Liver (tissue), 9 donors: Measurements from ENCODE around the gene CALHM3. TPM values are rescaled to one million over a fixed set of nuclear protein-coding genes. Genes with fewer than 3 reads are reported as not detected.

ENCODE experiments used
- DNase-seq: peaks from one replicate; pipeline ENCODE4 v3.0.0-alpha.2; 2017; ENCODE audit warnings: low spot score
- H3K27ac ChIP-seq, 2 donors: one replicate each; pipeline ENCODE4 v1.7.0; 2013; ENCODE audit warnings: inconsistent platforms in 2 of 2, low read length in 2 of 2, control low read depth in 1 of 2, low read depth in 1 of 2, mild to moderate bottlenecking in 1 of 2
- H3K27me3 ChIP-seq, 4 donors: one replicate each; pipeline versions ENCODE4 v1.6.1 to v1.7.0; 2013; ENCODE audit warnings: low read length in 3 of 4, inconsistent platforms in 1 of 4, mild to moderate bottlenecking in 1 of 4, moderate library complexity in 1 of 4; ENCODE audit not compliant: control insufficient read depth in 4 of 4, insufficient read depth in 4 of 4
- H3K36me3 ChIP-seq, 4 donors: one replicate each; pipeline versions ENCODE4 v1.6.1 to v1.7.0; 2013; ENCODE audit warnings: low read length in 3 of 4, mild to moderate bottlenecking in 3 of 4, low read depth in 1 of 4, moderate library complexity in 1 of 4; ENCODE audit not compliant: control insufficient read depth in 4 of 4, insufficient read depth in 3 of 4
- H3K4me1 ChIP-seq, 4 donors: one replicate each; pipeline versions ENCODE4 v1.6.1 to v1.7.0; 2013; ENCODE audit warnings: low read length in 3 of 4, mild to moderate bottlenecking in 3 of 4, moderate library complexity in 1 of 4; ENCODE audit not compliant: control insufficient read depth in 4 of 4, insufficient read depth in 4 of 4
- H3K4me3 ChIP-seq, 3 donors: one replicate each; pipeline versions ENCODE4 v1.6.1 to v1.7.0; 2013; ENCODE audit warnings: low read length in 3 of 3, control low read depth in 1 of 3, low read depth in 1 of 3, mild to moderate bottlenecking in 1 of 3
- H3K9ac ChIP-seq, 2 donors: one replicate each; pipeline ENCODE4 v1.7.0; 2013; ENCODE audit warnings: low read length in 2 of 2, mild to moderate bottlenecking in 2 of 2, moderate library complexity in 2 of 2, control low read depth in 1 of 2, low read depth in 1 of 2
- H3K9me3 ChIP-seq, 4 donors: one replicate each; pipeline versions ENCODE4 v1.6.1 to v1.7.0; 2013; ENCODE audit warnings: low read length in 3 of 4; ENCODE audit not compliant: control insufficient read depth in 4 of 4
- EGR1 ChIP-seq, 2 donors: IDR thresholded peaks; 2 replicates each; pipeline ENCODE4 v1.6.1; 2016 to 2018; ENCODE audit warnings: antibody characterized with exemption in 2 of 2, low read depth in 2 of 2
- FOXA1 ChIP-seq: IDR thresholded peaks from 2 replicates; pipeline ENCODE4 v1.6.1; 2016; ENCODE audit warnings: antibody characterized with exemption
- FOXA2 ChIP-seq: IDR thresholded peaks from 2 replicates; pipeline ENCODE4 v1.6.1; 2016; ENCODE audit warnings: antibody characterized with exemption
- GABPA ChIP-seq, 2 donors: IDR thresholded peaks in 1 of 2; conservative IDR thresholded peaks in 1 of 2; 2 replicates each; pipeline ENCODE4 v1.6.1; 2016; ENCODE audit warnings: antibody characterized with exemption in 2 of 2, mild to moderate bottlenecking in 1 of 2, moderate library complexity in 1 of 2
- HNF4A ChIP-seq, 2 donors: conservative IDR thresholded peaks; 2 replicates each; pipeline ENCODE4 v1.6.1; 2016; ENCODE audit warnings: antibody characterized with exemption in 2 of 2, mild to moderate bottlenecking in 2 of 2
- HNF4G ChIP-seq: IDR thresholded peaks from 2 replicates; pipeline ENCODE4 v1.6.1; 2016; ENCODE audit warnings: antibody characterized with exemption
- JUND ChIP-seq, 2 donors: IDR thresholded peaks; 2 replicates each; pipeline ENCODE4 v1.6.1; 2016; ENCODE audit warnings: antibody characterized with exemption in 2 of 2
- NR2F2 ChIP-seq: IDR thresholded peaks from 2 replicates; pipeline ENCODE4 v1.6.1; 2016; ENCODE audit warnings: antibody characterized with exemption
- RAD21 ChIP-seq, 2 donors: IDR thresholded peaks; 2 replicates each; pipeline ENCODE4 v1.6.1; 2016; ENCODE audit warnings: antibody characterized with exemption in 2 of 2, mild to moderate bottlenecking in 2 of 2
- RXRA ChIP-seq, 2 donors: IDR thresholded peaks; 2 replicates each; pipeline ENCODE4 v1.6.1; 2017 to 2018; ENCODE audit warnings: antibody characterized with exemption in 2 of 2, mild to moderate bottlenecking in 1 of 2
- SP1 ChIP-seq: IDR thresholded peaks from 2 replicates; pipeline ENCODE4 v1.6.1; 2018; ENCODE audit warnings: antibody characterized with exemption, mild to moderate bottlenecking
- TAF1 ChIP-seq: conservative IDR thresholded peaks from 2 replicates; pipeline ENCODE4 v1.6.1; 2016; ENCODE audit warnings: antibody characterized with exemption, mild to moderate bottlenecking
- YY1 ChIP-seq: IDR thresholded peaks from 2 replicates; pipeline ENCODE4 v1.6.1; 2016; ENCODE audit warnings: antibody characterized with exemption, mild to moderate bottlenecking
- WGBS: extraction: QIAGEN DNeasy Blood & Tissue Kit; methylation state at CpG from one replicate; pipeline ENCODE4 v1.1.7; 2013; 5-methylcytosine and 5-hydroxymethylcytosine counted together
- polyA plus RNA-seq, 2 donors: library from polyadenylated mRNA; stranded (reverse) in 1 of 2; unstranded in 1 of 2; fragments of 200-250 nt in 1 of 2; fragments of >200 nt in 1 of 2; fragmentation: Nextera tagmentation in 1 of 2; extraction: Ambion mirVana in 1 of 2; gene quantifications; one replicate each; pipeline versions ENCODE4 v1.2.1 to v1.2.3, GENCODE V29; 2013 to 2015
- total RNA-seq, 2 donors: library from RNA; depleted of rRNA; stranded (reverse); fragments of >200 nt; gene quantifications; one replicate each; pipeline ENCODE4 v1.2.3, GENCODE V29; 2014
- TF ChIP-seq, protein P1 (sequence below): IDR thresholded peaks from 2 replicates; pipeline ENCODE4 v1.6.1; 2016; ENCODE audit warnings: antibody characterized with exemption
- TF ChIP-seq, protein P2 (sequence below): IDR thresholded peaks from 2 replicates; pipeline ENCODE4 v1.6.1; 2016; ENCODE audit warnings: antibody characterized with exemption
- TF ChIP-seq, protein P3 (sequence below): fragments of 150-350 bp; IDR thresholded peaks from 2 replicates; pipeline ENCODE4 v1.5.1; 2017; ENCODE audit warnings: improper control_type of control experiment, low read depth, low read length; ENCODE audit not compliant: missing input control
- TF ChIP-seq, protein P4 (sequence below): IDR thresholded peaks from 2 replicates; pipeline ENCODE4 v1.6.1; 2016; ENCODE audit warnings: antibody characterized with exemption, mild to moderate bottlenecking
- TF ChIP-seq, protein P5 (sequence below): IDR thresholded peaks from 2 replicates; pipeline ENCODE4 v1.6.1; 2016; ENCODE audit warnings: antibody characterized with exemption
- donor health status: healthy.
- donor health status: healthy.
- donor health status: healthy.
- donor health status: healthy.
- donor health status: healthy.

Gene CALHM3
- total and polyA plus RNA-seq, 4 donors = 0.14 TPM; not detected in 3

- DNase-seq = no peak
- no peak overlapping the region for H3K4me3 ChIP-seq
- WGBS = 76% methylated on average over 5 of the region's 5 CpGs
- TF ChIP-seq EGR1 (IDR thresholded peaks at IDR 0.05; ENCODE audit: low read depth in 2 of 2) = no peak
- TF ChIP-seq JUND (IDR thresholded peaks at IDR 0.05) = no peak
- no peak for TF ChIP-seq HNF4A (conservative IDR thresholded peaks at IDR 0.05)
- TF ChIP-seq, protein P1, sequence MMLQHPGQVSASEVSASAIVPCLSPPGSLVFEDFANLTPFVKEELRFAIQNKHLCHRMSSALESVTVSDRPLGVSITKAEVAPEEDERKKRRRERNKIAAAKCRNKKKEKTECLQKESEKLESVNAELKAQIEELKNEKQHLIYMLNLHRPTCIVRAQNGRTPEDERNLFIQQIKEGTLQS = no peak
- no peak for TF ChIP-seq HNF4G
- no peak for TF ChIP-seq RXRA (IDR thresholded peaks at IDR 0.05)
- TF ChIP-seq NR2F2 = no peak
- TF ChIP-seq, protein P2, sequence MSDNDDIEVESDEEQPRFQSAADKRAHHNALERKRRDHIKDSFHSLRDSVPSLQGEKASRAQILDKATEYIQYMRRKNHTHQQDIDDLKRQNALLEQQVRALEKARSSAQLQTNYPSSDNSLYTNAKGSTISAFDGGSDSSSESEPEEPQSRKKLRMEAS = no peak
- no peak for TF ChIP-seq FOXA1
- no peak for TF ChIP-seq FOXA2
- TF ChIP-seq TAF1 = no peak
- TF ChIP-seq, protein P3, sequence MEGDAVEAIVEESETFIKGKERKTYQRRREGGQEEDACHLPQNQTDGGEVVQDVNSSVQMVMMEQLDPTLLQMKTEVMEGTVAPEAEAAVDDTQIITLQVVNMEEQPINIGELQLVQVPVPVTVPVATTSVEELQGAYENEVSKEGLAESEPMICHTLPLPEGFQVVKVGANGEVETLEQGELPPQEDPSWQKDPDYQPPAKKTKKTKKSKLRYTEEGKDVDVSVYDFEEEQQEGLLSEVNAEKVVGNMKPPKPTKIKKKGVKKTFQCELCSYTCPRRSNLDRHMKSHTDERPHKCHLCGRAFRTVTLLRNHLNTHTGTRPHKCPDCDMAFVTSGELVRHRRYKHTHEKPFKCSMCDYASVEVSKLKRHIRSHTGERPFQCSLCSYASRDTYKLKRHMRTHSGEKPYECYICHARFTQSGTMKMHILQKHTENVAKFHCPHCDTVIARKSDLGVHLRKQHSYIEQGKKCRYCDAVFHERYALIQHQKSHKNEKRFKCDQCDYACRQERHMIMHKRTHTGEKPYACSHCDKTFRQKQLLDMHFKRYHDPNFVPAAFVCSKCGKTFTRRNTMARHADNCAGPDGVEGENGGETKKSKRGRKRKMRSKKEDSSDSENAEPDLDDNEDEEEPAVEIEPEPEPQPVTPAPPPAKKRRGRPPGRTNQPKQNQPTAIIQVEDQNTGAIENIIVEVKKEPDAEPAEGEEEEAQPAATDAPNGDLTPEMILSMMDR = no peak
- TF ChIP-seq, protein P4, sequence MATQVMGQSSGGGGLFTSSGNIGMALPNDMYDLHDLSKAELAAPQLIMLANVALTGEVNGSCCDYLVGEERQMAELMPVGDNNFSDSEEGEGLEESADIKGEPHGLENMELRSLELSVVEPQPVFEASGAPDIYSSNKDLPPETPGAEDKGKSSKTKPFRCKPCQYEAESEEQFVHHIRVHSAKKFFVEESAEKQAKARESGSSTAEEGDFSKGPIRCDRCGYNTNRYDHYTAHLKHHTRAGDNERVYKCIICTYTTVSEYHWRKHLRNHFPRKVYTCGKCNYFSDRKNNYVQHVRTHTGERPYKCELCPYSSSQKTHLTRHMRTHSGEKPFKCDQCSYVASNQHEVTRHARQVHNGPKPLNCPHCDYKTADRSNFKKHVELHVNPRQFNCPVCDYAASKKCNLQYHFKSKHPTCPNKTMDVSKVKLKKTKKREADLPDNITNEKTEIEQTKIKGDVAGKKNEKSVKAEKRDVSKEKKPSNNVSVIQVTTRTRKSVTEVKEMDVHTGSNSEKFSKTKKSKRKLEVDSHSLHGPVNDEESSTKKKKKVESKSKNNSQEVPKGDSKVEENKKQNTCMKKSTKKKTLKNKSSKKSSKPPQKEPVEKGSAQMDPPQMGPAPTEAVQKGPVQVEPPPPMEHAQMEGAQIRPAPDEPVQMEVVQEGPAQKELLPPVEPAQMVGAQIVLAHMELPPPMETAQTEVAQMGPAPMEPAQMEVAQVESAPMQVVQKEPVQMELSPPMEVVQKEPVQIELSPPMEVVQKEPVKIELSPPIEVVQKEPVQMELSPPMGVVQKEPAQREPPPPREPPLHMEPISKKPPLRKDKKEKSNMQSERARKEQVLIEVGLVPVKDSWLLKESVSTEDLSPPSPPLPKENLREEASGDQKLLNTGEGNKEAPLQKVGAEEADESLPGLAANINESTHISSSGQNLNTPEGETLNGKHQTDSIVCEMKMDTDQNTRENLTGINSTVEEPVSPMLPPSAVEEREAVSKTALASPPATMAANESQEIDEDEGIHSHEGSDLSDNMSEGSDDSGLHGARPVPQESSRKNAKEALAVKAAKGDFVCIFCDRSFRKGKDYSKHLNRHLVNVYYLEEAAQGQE = no peak
- H3K9ac ChIP-seq = no peak overlapping the region
- H3K36me3 ChIP-seq = no peaks in the 10 kb centered on the region
- peaks cover 0 to 8% (median 5%) of the 10 kb centered on the region in 4 donors for H3K27me3 ChIP-seq
- no peaks in the 10 kb centered on the region for H3K9me3 ChIP-seq
- peaks cover 2 to 14% (median 9%) of the 10 kb centered on the region in 4 donors for H3K4me1 ChIP-seq
- H3K27ac ChIP-seq = no peak overlapping the region
Observed at GRCh38 chr10:103492655-103493261, 13.7 kb upstream of the CALHM3 start.

DNA sequence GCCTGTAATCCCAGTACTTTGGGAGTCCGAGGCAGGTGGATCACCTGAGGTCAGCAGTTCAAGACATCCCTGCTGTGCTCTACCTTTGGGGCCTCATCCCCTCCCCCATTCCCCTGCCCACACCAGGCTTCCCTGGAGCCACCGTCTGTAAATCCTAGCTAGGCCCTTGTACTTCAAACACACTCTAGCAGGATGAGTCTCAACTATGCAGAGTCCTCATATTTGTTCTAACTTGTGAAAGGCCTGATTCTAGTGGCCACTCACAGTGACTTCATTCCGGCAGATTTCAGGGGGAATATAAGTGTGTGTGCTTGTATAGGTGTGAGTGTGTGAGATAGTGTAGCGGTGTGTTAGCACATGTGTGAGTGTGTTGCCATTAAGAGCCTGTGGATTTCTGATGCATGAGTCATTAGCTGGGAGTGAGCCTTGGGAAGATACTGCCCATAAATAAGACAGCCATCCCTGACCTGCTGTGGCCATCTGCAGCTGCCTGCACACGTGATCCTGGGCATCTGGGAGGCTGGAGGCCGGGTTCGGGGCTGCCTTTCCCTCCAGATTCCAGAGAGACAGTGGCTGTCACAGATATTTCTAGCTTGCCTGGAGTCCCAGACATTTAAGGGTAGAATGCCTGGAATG, 12.8 kb upstream of the CALHM3 start:
- H3K4me3 ChIP-seq = no peak overlapping the region
- no peak for DNase-seq
- H3K4me1 ChIP-seq = peaks cover 2 to 14% (median 10%) of the 10 kb centered on the region in 4 donors
- H3K9ac ChIP-seq = no peak overlapping the region
- TF ChIP-seq TAF1 (no peak), NR2F2 (no peak), RXRA (IDR thresholded peaks at IDR 0.05) (no peak), FOXA2 (no peak), GABPA (IDR thresholded peaks at IDR 0.05 in 1 of 2, conservative IDR thresholded peaks at IDR 0.05 in 1 of 2) (no peak), SP1 (no peak), HNF4A (conservative IDR thresholded peaks at IDR 0.05) (no peak), RAD21 (IDR thresholded peaks at IDR 0.05) (no peak), EGR1 (IDR thresholded peaks at IDR 0.05; ENCODE audit: low read depth in 2 of 2) (no peak), JUND (IDR thresholded peaks at IDR 0.05) (no peak), YY1 (no peak)
- TF ChIP-seq, protein P1 = no peak
- TF ChIP-seq, protein P5, sequence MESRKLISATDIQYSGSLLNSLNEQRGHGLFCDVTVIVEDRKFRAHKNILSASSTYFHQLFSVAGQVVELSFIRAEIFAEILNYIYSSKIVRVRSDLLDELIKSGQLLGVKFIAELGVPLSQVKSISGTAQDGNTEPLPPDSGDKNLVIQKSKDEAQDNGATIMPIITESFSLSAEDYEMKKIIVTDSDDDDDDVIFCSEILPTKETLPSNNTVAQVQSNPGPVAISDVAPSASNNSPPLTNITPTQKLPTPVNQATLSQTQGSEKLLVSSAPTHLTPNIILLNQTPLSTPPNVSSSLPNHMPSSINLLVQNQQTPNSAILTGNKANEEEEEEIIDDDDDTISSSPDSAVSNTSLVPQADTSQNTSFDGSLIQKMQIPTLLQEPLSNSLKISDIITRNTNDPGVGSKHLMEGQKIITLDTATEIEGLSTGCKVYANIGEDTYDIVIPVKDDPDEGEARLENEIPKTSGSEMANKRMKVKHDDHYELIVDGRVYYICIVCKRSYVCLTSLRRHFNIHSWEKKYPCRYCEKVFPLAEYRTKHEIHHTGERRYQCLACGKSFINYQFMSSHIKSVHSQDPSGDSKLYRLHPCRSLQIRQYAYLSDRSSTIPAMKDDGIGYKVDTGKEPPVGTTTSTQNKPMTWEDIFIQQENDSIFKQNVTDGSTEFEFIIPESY = no peak
- TF ChIP-seq, protein P3 = no peak
- no peak overlapping the region for H3K27ac ChIP-seq
- H3K36me3 ChIP-seq = no peaks in the 10 kb centered on the region
- H3K27me3 ChIP-seq = peaks cover 0 to 8% (median 5%) of the 10 kb centered on the region in 4 donors
- no peaks in the 10 kb centered on the region for H3K9me3 ChIP-seq
- 88% methylated on average over 7 of the region's 7 CpGs for WGBS
